OCI-LY1 (cell line): ENCODE measurements around the gene SLC25A29.
"Not testable (repeated sequence)": the region's sequence is repeated elsewhere in the genome, so short reads cannot be mapped to it uniquely, and the experiment has no call there.

Experiments
- H2AFZ ChIP-seq: fragments of 200-600 bp; sonication (generic), shearing (Covaris generic); 2 replicates; pipeline ENCODE4 v1.6.0; 2014; ENCODE audit warnings: antibody characterized with exemption, mild to moderate bottlenecking, low read length
- H3F3A ChIP-seq: fragments of 200-600 bp; sonication (generic), shearing (Covaris generic); 2 replicates; pipeline ENCODE4 v1.6.0; 2014; ENCODE audit warnings: mild to moderate bottlenecking, antibody characterized with exemption, low read length, moderate library complexity; ENCODE audit not compliant: insufficient read depth
- H3K27ac ChIP-seq: fragments of 200-600 bp; sonication (generic); 2 replicates; pipeline ENCODE4 v1.5.1; 2014; ENCODE audit warnings: low read length, mixed run types, mild to moderate bottlenecking, low read depth; ENCODE audit not compliant: poor library complexity, severe bottlenecking
- H3K27me3 ChIP-seq: fragments of 200-600 bp; sonication (generic); 2 replicates; pipeline ENCODE4 v1.6.0; 2014; ENCODE audit warnings: antibody characterized with exemption, mild to moderate bottlenecking, low read length, moderate library complexity; ENCODE audit not compliant: insufficient read depth
- H3K36me3 ChIP-seq: fragments of 200-600 bp; sonication (generic); 2 replicates; pipeline ENCODE4 v1.6.1; 2014; ENCODE audit warnings: mild to moderate bottlenecking, antibody characterized with exemption, low read length, moderate library complexity, mixed read lengths; ENCODE audit not compliant: insufficient read depth
- H3K4me1 ChIP-seq: fragments of 200-600 bp; sonication (generic); 2 replicates; pipeline ENCODE4 v1.5.1; 2014; ENCODE audit warnings: mild to moderate bottlenecking, low read length, moderate library complexity; ENCODE audit not compliant: insufficient read depth, severe bottlenecking
- H3K4me2 ChIP-seq: fragments of 200-600 bp; sonication (generic), shearing (Covaris generic); 2 replicates; pipeline ENCODE4 v1.6.1; 2014; ENCODE audit warnings: low read length
- H3K4me3 ChIP-seq: fragments of 200-600 bp; sonication (generic); 2 replicates; pipeline ENCODE4 v1.5.1; 2014; ENCODE audit warnings: low read length, low read depth, mild to moderate bottlenecking, mixed read lengths; ENCODE audit not compliant: poor library complexity, severe bottlenecking
- H3K79me2 ChIP-seq: fragments of 200-600 bp; shearing (Covaris generic); 2 replicates; pipeline ENCODE4 v1.6.1; 2016; ENCODE audit warnings: mixed run types, low read length, mixed read lengths; ENCODE audit not compliant: insufficient read depth
- H3K9ac ChIP-seq: fragments of 200-600 bp; sonication (generic), shearing (Covaris generic); 2 replicates; pipeline ENCODE4 v1.6.1; 2014; ENCODE audit warnings: mild to moderate bottlenecking, low read length, mixed read lengths
- H3K9me2 ChIP-seq: fragments of 200-600 bp; sonication (generic), shearing (Covaris generic); 2 replicates; pipeline ENCODE4 v1.6.1; 2014; ENCODE audit warnings: low read depth, mild to moderate bottlenecking, low read length, mixed read lengths
- H3K9me3 ChIP-seq: fragments of 200-600 bp; shearing (Covaris generic); 2 replicates; pipeline ENCODE4 v1.6.1; 2014; ENCODE audit warnings: low read length, mixed read lengths
- H4K20me1 ChIP-seq: fragments of 200-600 bp; sonication (generic), shearing (Covaris generic); 2 replicates; pipeline ENCODE4 v1.6.0; 2016; ENCODE audit warnings: mild to moderate bottlenecking, low read length; ENCODE audit not compliant: insufficient read depth
- CTCF ChIP-seq: fragments of 200-600 bp; sonication (generic), shearing (Covaris generic); IDR thresholded peaks from 2 replicates; pipeline ENCODE4 v1.5.1; 2017; ENCODE audit warnings: mild to moderate bottlenecking, antibody characterized with exemption, low read length, moderate library complexity, mixed read lengths
- EZH2 ChIP-seq: fragments of 200-600 bp; sonication (generic), shearing (Covaris generic); IDR thresholded peaks from 2 replicates; pipeline ENCODE4 v1.8.0; 2017; ENCODE audit warnings: borderline replicate concordance, mixed run types, mild to moderate bottlenecking, antibody characterized with exemption, low read length, moderate library complexity, mixed read lengths

The SLC25A29 gene

DNA sequence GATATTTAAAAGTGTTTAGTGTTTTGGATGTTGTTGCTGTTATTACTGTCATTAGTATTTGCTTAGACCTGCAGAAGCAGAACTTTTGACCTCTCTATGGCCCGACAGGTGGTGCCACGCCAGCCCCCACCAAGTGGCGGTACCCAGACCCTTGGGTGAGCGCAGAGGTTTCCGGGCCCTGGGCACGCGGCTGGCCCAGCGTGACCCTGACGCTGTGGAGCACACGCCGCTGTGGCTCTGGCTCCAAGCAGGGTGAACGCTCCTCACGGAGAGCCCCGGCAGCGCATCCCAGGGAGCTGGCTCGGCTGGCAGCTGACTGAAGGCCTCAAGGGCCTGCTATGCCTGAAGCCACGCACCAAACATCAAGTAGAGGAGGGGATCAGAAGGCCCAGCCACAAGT is 39.5 kb upstream of the SLC25A29 start:
- Histone ChIP-seq H3K36me3 (peaks cover 9% of the 10 kb centered on the region; the same call in 1 of the 2 replicates), H4K20me1 (no peaks in the 10 kb centered on the region), H3K9me3 (no peaks in the 10 kb centered on the region), H3K4me1 (peaks cover 9% of the 10 kb centered on the region), H3K79me2 (no peaks in the 10 kb centered on the region), H3K4me2 (no peak overlapping the region), H3K27ac (no peak overlapping the region), H3K27me3 (no peaks in the 10 kb centered on the region), H3K9ac (no peak overlapping the region), H3F3A (no peaks in the 10 kb centered on the region), H3K9me2 (no peaks in the 10 kb centered on the region), H3K4me3 (no peak overlapping the region), H2AFZ (no peak overlapping the region)
- TF ChIP-seq EZH2 (no peak), CTCF (no peak)

DNA sequence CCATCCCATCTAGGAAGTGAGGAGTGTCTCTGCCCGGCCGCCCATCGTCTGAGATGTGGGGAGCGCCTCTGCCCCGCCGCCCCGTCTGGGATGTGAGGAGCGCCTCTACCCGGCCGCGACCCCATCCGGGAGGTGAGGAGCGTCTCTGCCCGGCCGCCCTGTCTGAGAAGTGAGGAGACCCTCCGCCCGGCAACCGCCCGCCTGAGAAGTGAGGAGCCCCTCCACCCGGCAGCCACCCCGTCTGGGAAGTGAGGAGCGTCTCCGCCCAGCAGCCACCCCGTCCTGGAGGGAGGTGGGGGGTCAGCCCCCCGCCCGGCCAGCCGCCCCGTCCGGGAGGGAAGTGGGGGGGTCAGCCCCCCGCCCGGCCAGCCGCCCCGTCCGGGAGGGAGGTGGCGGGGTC is 38.4 kb upstream of the SLC25A29 start:
- not testable (repeated sequence) for H2AFZ ChIP-seq, H3K9me2 ChIP-seq, H4K20me1 ChIP-seq, H3K79me2 ChIP-seq, H3K4me3 ChIP-seq, H3K27me3 ChIP-seq, H3K9ac ChIP-seq, H3K9me3 ChIP-seq, H3K4me2 ChIP-seq, H3K4me1 ChIP-seq, H3F3A ChIP-seq, H3K27ac ChIP-seq
- peaks cover 18% of the 10 kb centered on the region; the same call in 1 of the 2 replicates for H3K36me3 ChIP-seq

DNA sequence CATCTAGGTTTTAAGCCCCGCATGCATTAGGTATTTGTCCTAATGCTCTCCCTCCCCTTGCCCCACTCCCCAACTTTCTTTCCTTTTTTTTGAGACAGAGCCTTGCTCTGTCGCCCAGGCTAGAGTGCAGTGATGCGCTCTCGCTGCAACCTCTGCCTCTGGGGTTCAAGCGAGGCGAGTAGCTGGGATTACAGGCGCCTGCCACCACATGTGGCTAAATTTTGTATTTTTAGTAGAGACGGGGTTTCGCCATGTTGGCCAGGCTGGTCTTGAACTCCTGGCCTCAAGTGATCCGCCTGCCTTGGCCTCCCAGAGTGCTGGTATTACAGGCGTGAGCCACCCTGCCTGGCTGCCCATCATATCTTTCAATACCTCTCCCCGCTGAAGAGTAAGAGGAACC is 36.6 kb upstream of the SLC25A29 start:
- H3K9me3 ChIP-seq, H3K4me1 ChIP-seq, H3K4me3 ChIP-seq, H3K9ac ChIP-seq, H3K9me2 ChIP-seq, H3F3A ChIP-seq, H3K79me2 ChIP-seq, H2AFZ ChIP-seq, H3K27ac ChIP-seq, H3K27me3 ChIP-seq, H3K4me2 ChIP-seq, H4K20me1 ChIP-seq: not testable (repeated sequence)
- peaks cover 18% of the 10 kb centered on the region; the same call in 1 of the 2 replicates for H3K36me3 ChIP-seq

GRCh38 chr14:100342195-100342594 is 36.0 kb upstream of the SLC25A29 start:
- peaks cover 18% of the 10 kb centered on the region; the same call in 1 of the 2 replicates for H3K36me3 ChIP-seq
- H3K4me3 ChIP-seq: no peak overlapping the region
- no peak overlapping the region for H3K4me2 ChIP-seq
- H3K9ac ChIP-seq: no peak overlapping the region
- H3K4me1 ChIP-seq: peaks cover 9% of the 10 kb centered on the region
- no peaks in the 10 kb centered on the region for H3K79me2 ChIP-seq
- no peaks in the 10 kb centered on the region for H3F3A ChIP-seq
- H3K27me3 ChIP-seq: no peaks in the 10 kb centered on the region
- no peaks in the 10 kb centered on the region for H3K9me3 ChIP-seq
- H3K27ac ChIP-seq: no peak overlapping the region
- no peaks in the 10 kb centered on the region for H3K9me2 ChIP-seq
- TF ChIP-seq CTCF (no peak), EZH2 (no peak)
- no peak overlapping the region for H2AFZ ChIP-seq
- H4K20me1 ChIP-seq: no peaks in the 10 kb centered on the region
